Panc1 (cell line): ENCODE measurements around the gene FRMD4A.

ENCODE experiments used
- CTCF ChIP-seq: fragments of 450-650 bp; IDR thresholded peaks from 2 replicates; pipeline ENCODE4 v1.5.1; 2017; ENCODE audit warnings: mild to moderate bottlenecking
- REST ChIP-seq, 2 experiments: IDR thresholded peaks; 2 replicates each; pipeline ENCODE4 v1.6.1; 2011 to 2012; ENCODE audit warnings: low read depth in 2 of 2, control low read depth in 1 of 2, low read length in 1 of 2, mild to moderate bottlenecking in 1 of 2, moderate library complexity in 1 of 2; ENCODE audit not compliant: insufficient read depth in 1 of 2
- SIN3A ChIP-seq: IDR thresholded peaks from 2 replicates; pipeline ENCODE4 v1.6.1; 2012; ENCODE audit warnings: low read depth, mild to moderate bottlenecking, low read length, moderate library complexity, borderline replicate concordance; ENCODE audit not compliant: insufficient read depth

DNA sequence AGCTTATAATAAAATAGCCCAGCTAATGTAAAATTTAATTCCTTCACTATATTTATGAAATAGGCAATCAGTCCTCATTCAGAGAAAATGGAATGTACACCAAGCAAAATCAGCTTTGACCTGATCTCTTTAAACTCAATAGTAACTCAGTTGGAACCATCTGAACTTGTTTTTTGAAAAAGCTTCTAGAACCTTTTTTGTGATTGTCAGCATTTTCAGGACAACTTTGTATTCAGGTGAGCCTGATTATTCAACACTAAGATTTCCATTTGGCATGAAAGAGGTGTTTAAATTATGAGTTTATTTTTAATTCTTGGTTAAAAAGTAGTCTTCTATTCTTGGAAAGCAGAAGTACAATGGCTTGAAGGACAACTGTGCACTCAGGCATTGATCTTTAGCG is 89.5 kb downstream of the FRMD4A start:
- no peak for TF ChIP-seq SIN3A
- no peak for TF ChIP-seq CTCF
- no peak for TF ChIP-seq REST (IDR thresholded peaks at IDR 0.05; ENCODE audit: insufficient read depth in 1 of 2, low read depth in 2 of 2, low read length in 1 of 2)
